NCI-H774 (cell line): ENCODE measurements around the gene ZNF777.
"Not testable (repeated sequence)": the region's sequence is repeated elsewhere in the genome, so short reads cannot be mapped to it uniquely, and the experiment has no call there.

ENCODE experiments used
- DNase-seq: peaks from one replicate; lab custom pipeline; 2025; lab: John Stamatoyannopoulos, UW

ZNF777 gene

DNA sequence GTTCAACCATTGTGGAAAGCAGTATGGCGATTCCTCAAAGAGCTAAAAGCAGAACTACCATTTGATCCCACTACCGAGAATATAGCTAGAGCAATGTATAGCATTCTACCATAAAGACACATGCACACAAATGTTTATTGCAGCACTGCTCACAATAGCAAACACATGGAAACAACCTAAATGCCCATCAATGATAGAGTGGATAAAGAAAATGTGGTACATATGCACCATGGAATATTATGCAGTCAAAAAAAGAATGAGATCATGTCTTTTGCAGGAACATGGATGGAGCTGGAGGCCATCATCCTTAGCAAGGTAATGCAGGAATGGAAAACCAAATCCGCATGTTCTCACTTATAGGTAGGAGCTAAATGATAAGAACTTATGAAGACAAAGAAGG, 47.8 kb downstream of the ZNF777 start:
- not testable (repeated sequence) for DNase-seq

DNA sequence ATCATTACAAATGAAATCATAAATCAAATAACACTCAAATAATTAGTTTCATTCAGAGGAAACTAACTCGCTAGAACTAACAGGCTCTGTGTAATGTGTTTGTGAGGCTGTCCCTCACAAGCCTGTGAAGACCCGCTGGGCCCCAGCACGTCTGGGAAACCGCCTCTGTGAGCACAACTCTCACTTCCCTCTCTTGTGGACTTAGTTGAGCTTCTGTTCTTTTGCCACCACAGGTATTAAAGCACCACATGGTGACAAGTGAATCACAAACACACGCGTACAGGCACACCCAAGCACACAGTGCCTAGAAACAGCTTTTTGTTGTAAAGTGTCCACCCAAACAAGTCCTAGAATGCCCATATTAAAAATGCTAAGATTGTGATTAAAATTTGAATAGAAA, 51.0 kb downstream of the ZNF777 start:
- DNase-seq = no peak

DNA sequence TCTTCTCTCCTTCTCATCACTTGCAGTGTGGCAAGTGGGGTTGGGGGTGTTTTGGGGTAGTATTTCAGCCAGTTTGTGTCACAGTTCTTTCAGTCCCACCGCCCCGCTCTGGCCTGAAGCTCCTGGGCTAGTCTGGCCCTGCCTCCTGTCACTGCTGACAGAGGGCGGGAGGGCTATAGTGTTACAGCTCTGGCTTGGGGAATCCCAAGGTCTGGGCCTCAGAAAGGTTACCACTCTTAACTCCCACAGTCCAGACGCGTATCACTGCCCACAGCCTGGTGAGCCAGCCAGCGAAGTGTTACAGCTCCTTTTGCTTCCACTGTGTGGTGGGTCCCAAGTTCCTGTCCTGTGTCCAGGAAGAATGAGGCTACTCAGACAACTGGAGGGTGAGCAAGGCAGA, 56.0 kb downstream of the ZNF777 start:
- DNase-seq = no peak

DNA sequence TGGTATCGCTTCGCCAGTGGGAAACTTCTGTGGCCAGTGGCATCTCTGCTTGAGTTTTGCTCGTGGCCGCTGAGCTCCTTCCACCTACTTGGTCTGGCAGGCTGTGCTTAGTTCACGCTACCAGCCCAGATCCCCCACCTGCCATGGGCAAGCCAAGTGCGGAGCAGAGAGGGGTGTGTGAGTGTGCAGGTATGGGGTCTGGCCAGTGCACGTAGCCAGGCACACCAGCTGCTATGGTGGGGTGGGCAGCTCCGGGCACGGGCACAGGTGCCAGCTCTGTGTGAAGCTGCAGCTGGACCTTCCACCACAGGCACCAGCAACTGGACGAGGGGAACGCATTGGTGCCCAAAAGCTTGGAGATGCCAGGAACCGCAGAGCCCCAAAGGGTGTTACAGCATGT, 56.5 kb downstream of the ZNF777 start:
- no peak for DNase-seq

DNA sequence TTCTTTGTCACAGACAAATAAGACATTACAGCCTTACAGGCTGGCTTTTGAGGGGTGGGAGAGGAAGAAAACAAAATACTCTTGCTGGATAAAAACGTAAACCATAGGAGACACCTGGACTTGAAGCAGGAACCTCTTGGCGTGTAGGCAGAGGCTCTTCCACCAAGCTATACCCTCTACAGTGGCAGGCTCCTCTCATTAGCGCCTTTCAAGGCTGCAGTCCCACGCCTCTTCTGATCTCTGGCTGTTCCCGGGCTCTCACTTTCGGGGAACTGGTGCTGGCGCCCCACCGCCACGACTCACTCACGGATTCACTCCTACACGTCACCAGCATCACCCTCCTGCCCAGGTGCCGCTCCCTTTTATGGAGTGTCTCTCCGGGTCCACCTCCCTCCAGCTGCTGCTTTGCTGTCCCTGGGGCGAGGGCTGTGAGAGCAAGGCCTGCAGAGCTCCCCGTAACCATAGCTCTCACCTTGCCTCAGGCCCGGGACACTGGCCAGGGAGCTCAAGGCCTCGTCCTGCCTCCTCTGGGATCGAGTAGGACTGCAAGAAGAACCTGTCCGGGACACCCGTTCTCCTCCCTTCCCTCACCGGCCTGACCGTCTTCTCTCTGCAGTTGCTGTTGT, 62.6 kb downstream of the ZNF777 start:
- DNase-seq = no peak

DNA sequence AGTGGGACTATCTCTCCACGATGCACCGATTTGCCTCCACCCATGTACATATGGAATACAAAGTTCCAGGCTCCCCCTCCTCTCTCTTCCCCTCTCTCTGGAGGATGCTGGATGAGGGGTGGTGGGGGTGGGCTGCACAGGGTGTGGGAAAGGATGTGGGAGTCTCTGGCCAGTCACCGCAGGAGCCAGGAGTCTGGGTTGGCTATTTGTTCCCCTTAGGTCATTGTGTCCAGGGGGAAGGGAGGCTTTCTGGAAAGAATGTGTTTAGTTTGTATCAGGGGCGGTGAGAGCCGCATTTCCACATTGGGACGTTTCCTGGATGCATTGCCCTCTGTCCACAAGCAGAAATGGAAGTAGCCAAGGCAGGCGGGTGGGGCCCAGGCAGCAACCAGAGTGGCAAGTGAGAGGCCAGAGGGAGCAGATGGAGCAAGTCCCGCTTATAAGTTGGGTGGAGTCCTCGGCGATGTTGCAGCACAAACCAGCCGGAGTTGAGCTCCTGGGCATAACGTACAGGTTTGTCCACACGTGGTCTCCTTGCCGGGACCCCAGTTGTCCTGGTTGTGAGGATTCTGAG, 63.3 kb downstream of the ZNF777 start:
- no peak for DNase-seq

DNA sequence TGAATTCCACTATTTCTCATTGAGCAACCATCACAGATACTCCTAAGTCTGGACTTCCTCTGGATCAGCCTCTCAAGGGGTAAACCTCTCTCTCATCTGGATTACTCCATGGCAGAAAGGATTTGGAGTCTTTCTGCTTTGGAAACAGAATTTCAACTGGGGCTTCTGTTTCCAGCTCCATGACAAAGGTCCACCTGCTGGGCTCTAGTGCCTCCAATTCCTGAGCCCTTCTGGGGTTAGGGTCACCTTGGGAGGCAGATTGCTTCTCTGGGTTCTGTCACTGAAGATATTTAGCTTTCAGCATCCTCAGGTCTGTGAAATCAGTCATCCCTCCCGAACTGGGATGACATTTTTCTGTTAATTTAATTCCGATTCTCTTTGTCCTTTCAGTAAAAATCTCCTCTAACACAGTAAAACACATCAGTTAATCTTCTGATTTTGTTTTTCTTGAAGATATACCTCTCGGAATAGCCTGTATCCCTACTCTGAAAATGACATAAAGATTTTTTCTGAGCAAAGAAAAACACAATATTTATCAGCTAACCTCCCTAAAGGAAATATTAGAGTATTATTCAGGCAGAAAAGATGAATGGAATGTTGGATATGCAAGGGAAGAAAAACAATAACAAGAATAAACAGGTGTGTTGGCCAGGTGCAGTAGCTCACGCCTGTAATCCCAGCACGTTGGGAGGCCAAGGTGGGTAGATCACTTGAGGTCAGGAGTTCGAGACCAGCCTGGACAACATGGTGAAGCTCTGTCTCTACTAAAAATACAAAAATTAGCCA, 72.1 kb downstream of the ZNF777 start:
- DNase-seq = not testable (repeated sequence)

DNA sequence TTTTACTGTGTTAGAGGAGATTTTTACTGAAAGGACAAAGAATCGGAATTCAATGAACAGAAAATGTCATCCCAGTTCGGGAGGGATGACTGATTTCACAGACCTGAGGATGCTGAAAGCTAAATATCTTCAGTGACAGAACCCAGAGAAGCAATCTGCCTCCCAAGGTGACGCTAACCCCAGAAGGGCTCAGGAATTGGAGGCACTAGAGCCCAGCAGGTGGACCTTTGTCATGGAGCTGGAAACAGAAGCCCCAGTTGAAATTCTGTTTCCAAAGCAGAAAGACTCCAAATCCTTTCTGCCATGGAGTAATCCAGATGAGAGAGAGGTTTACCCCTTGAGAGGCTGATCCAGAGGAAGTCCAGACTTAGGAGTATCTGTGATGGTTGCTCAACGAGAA, 74.3 kb downstream of the ZNF777 start:
- DNase-seq = not testable (repeated sequence)

DNA sequence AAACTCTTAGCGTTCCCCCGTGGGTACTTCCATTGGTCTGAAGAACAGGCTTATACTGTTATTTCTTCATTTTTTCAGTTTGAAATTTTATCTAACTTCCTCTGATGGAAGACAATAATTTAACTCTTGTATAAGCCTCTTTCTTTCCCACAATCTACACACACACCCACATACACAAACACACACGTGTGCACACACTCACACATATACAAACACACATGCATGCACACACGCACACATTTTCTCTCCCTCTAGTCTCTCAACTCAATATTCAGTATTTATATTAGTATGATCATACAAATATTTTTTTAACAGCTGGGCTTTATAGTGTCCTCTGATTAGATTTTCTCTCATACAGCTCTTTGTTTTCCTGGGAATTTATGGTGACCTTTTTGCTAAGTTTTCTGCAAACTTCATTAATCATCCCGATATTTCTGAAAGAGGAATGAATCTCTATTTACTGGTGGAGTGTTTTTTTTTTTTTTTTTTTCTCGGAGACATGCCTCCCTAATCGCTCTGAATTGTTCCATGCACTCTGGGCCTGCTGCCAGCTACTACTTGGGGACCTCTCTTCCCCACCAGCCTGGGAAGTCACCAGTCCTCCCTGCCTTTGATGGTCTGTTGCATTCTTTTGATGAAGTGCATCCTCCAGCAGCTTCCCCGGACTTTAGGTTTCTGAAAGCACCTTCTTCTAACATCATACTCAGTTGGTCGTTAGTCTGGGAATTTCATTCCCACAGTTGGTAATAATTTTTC, 75.5 kb downstream of the ZNF777 start:
- DNase-seq = no peak
